Endodermal cell (in vitro differentiated cells): ENCODE measurements around the gene IMMP2L. TPM values are rescaled to one million over a fixed set of nuclear protein-coding genes. Genes with fewer than 3 reads are reported as not detected.
A peak's percentile ranks its signal among the peaks of the same experiment; 100 is the strongest.

Source experiments
- DNase-seq: peaks from one replicate; pipeline ENCODE4 v3.0.0-alpha.2; 2017
- H3K27ac ChIP-seq: 2 replicates; pipeline ENCODE4 v1.5.1; 2013; ENCODE audit warnings: mild to moderate bottlenecking, low read depth, low read length, moderate library complexity
- H3K27me3 ChIP-seq: 2 replicates; pipeline ENCODE4 v1.6.1; 2013; ENCODE audit warnings: mild to moderate bottlenecking, low read length, moderate library complexity; ENCODE audit not compliant: insufficient read depth, control insufficient read depth, poor library complexity, severe bottlenecking
- H3K36me3 ChIP-seq: 2 replicates; pipeline ENCODE4 v1.7.0; 2013; ENCODE audit warnings: mild to moderate bottlenecking, low read length, moderate library complexity; ENCODE audit not compliant: control insufficient read depth, insufficient read depth
- H3K4me1 ChIP-seq: one replicate; pipeline ENCODE4 v1.7.0; 2013; ENCODE audit warnings: low read length; ENCODE audit not compliant: control insufficient read depth, insufficient read depth
- H3K4me3 ChIP-seq: 2 replicates; pipeline ENCODE4 v1.5.1; 2013; ENCODE audit warnings: mild to moderate bottlenecking, low read length, moderate library complexity
- H3K9ac ChIP-seq: 2 replicates; pipeline ENCODE4 v1.6.1; 2013; ENCODE audit warnings: mild to moderate bottlenecking, low read length, moderate library complexity; ENCODE audit not compliant: poor library complexity, severe bottlenecking; ENCODE audit errors: extremely low read depth
- H3K9me3 ChIP-seq: 2 replicates; pipeline ENCODE4 v1.6.1; 2013; ENCODE audit warnings: mild to moderate bottlenecking, low read length, moderate library complexity; ENCODE audit not compliant: control insufficient read depth
- H3K27ac Mint-ChIP-seq: 2 replicates; pipeline ENCODE4 v1.8.0; 2020; ENCODE audit warnings: mixed read lengths
- H3K27me3 Mint-ChIP-seq: 2 replicates; pipeline ENCODE4 v1.8.0; 2021; ENCODE audit warnings: mild to moderate bottlenecking, mixed read lengths; ENCODE audit not compliant: insufficient read depth
- H3K36me3 Mint-ChIP-seq: 2 replicates; pipeline ENCODE4 v1.8.0; 2020; ENCODE audit warnings: low read depth, mixed read lengths
- H3K4me1 Mint-ChIP-seq: 2 replicates; pipeline ENCODE4 v1.8.0; 2020; ENCODE audit warnings: mixed read lengths
- H3K4me3 Mint-ChIP-seq: 2 replicates; pipeline ENCODE4 v1.8.0; 2020; ENCODE audit warnings: mild to moderate bottlenecking, moderate library complexity, mixed read lengths
- H3K9me3 Mint-ChIP-seq: 2 replicates; pipeline ENCODE4 v1.8.0; 2020; ENCODE audit warnings: mild to moderate bottlenecking, mixed read lengths
- WGBS, 2 experiments: methylation state at CpG; one replicate each; pipeline versions ENCODE4 v1.1.5 to v1.1.7; 2013; ENCODE audit warnings: missing lambda C conversion rate in 2 of 2, mixed read lengths in 1 of 2; ENCODE audit not compliant: insufficient coverage in 1 of 2, insufficient read length in 1 of 2; 5-methylcytosine and 5-hydroxymethylcytosine counted together
- total RNA-seq, 2 donors: library from RNA; stranded (reverse); fragmentation: NEBNext Ultra II Directional in 1 of 2; extraction: Animal tissue kit (Norgen Biotek cat#: 25700) in 1 of 2; gene quantifications; 2 replicates in 1 of 2; 3 replicates in 1 of 2; pipeline ENCODE4 v1.2.1, GENCODE V29; 2021
- TF ChIP-seq, protein P1 (sequence below): fragments of 200-600 bp; sonication (generic); conservative IDR thresholded peaks from 2 replicates; pipeline ENCODE4 v1.5.0; 2021; ENCODE audit warnings: antibody characterized with exemption, mild to moderate bottlenecking

The IMMP2L gene
- total RNA-seq, 2 donors from 2014 or later, result 17.7 to 19.4 TPM

DNA sequence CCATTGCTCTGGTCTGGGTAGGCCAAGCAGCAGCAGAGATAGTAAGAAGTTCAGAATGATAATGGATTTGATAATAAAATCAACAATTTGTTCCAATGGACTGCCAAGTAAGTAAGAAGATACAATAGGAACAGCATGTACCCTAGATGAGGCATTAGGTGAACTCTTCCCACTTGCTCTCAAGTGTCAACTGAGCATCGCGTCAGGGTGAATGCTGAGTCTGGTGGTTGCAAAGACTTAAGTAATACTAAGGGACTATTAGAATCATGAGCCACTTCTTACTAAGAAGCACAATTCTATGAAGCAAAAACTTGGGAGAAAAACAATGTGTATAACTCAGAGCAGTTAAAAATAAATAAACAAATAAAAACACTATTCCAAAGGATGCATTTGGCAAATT lies 416.8 kb downstream of the IMMP2L start:
- TF ChIP-seq, protein P1, sequence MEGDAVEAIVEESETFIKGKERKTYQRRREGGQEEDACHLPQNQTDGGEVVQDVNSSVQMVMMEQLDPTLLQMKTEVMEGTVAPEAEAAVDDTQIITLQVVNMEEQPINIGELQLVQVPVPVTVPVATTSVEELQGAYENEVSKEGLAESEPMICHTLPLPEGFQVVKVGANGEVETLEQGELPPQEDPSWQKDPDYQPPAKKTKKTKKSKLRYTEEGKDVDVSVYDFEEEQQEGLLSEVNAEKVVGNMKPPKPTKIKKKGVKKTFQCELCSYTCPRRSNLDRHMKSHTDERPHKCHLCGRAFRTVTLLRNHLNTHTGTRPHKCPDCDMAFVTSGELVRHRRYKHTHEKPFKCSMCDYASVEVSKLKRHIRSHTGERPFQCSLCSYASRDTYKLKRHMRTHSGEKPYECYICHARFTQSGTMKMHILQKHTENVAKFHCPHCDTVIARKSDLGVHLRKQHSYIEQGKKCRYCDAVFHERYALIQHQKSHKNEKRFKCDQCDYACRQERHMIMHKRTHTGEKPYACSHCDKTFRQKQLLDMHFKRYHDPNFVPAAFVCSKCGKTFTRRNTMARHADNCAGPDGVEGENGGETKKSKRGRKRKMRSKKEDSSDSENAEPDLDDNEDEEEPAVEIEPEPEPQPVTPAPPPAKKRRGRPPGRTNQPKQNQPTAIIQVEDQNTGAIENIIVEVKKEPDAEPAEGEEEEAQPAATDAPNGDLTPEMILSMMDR, result no peak
- H3K27ac Mint-ChIP-seq, result no peak overlapping the region
- 92% methylated on average over 2 of the region's 2 CpGs; no CpG with 5 or more reads in 1 of the 2 experiments for WGBS, 2 experiments

GRCh38 chr7:111140091-111140865 lies 422.0 kb downstream of the IMMP2L start:
- H3K27ac Mint-ChIP-seq, result peak overlapping the region; percentile 18
- H3K4me1 ChIP-seq, result no peaks in the 10 kb centered on the region
- no peaks in the 10 kb centered on the region for H3K36me3 Mint-ChIP-seq

More for the DNA sequence above, 416.8 kb downstream of the IMMP2L start:
- Histone ChIP-seq H3K9me3 (no peaks in the 10 kb centered on the region), H3K27ac (no peak overlapping the region), H3K4me3 (no peak overlapping the region), H3K4me1 (no peaks in the 10 kb centered on the region), H3K27me3 (no peaks in the 10 kb centered on the region), H3K36me3 (no peaks in the 10 kb centered on the region), H3K9ac (no peak overlapping the region)
- Mint-ChIP-seq H3K9me3 (no peaks in the 10 kb centered on the region), H3K27me3 (no peaks in the 10 kb centered on the region), H3K36me3 (no peaks in the 10 kb centered on the region), H3K4me1 (peaks cover 5% of the 10 kb centered on the region), H3K4me3 (no peak overlapping the region)
- no peak for DNase-seq

DNA sequence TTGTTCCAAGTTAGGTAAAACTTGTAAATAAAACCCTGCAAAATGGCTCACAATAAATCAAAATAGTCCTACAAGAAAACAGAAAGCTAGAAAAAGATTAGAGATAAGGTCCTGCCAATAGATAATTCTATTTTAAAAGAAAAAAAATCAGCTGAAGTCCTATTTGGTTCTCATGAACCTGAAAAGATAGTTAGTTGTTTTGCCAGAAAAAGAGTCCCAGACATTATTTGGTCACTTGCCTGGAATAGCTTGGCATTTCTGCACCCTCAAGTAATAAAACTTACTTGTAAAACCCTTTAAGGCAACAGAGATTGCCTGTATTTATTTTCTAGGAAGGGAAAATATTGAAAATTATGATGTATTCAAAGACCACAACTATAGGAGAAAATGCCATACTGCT lies 423.7 kb downstream of the IMMP2L start:
- Mint-ChIP-seq H3K4me1 (peaks cover 2% of the 10 kb centered on the region), H3K27me3 (no peaks in the 10 kb centered on the region), H3K9me3 (no peaks in the 10 kb centered on the region), H3K36me3 (no peaks in the 10 kb centered on the region), H3K4me3 (no peak overlapping the region), H3K27ac (no peak overlapping the region)
- H3K27me3 ChIP-seq, result no peaks in the 10 kb centered on the region
- no peak overlapping the region for H3K9ac ChIP-seq
- H3K27ac ChIP-seq, result no peak overlapping the region
- no peaks in the 10 kb centered on the region for H3K9me3 ChIP-seq
- no peak for DNase-seq
- H3K4me1 ChIP-seq, result no peaks in the 10 kb centered on the region
- H3K4me3 ChIP-seq, result no peak overlapping the region
- TF ChIP-seq, protein P1, result no peak
- no peaks in the 10 kb centered on the region for H3K36me3 ChIP-seq

More at GRCh38 chr7:111140091-111140865, 422.0 kb downstream of the IMMP2L start:
- Mint-ChIP-seq H3K9me3 (no peaks in the 10 kb centered on the region), H3K4me1 (peaks cover 4% of the 10 kb centered on the region), H3K4me3 (no peak overlapping the region), H3K27me3 (no peaks in the 10 kb centered on the region)
- TF ChIP-seq, protein P1, result no peak
- Histone ChIP-seq H3K36me3 (no peaks in the 10 kb centered on the region), H3K4me3 (no peak overlapping the region), H3K9me3 (no peaks in the 10 kb centered on the region), H3K27me3 (no peaks in the 10 kb centered on the region), H3K27ac (no peak overlapping the region), H3K9ac (no peak overlapping the region)
- WGBS, 2 experiments, result 92% methylated on average over 2 of the region's 2 CpGs; no CpG with 5 or more reads in 1 of the 2 experiments
- no peak for DNase-seq
